ENCODE results near the gene LPAR4. TPM values are rescaled to one million over a fixed set of nuclear protein-coding genes. Genes with fewer than 3 reads are reported as not detected.
"Not testable (repeated sequence)": the region's sequence is repeated elsewhere in the genome, so short reads cannot be mapped to it uniquely, and the experiment has no call there.

LPAR4 gene
- total RNA-seq, 1 donor, result 0.10 TPM

DNA sequence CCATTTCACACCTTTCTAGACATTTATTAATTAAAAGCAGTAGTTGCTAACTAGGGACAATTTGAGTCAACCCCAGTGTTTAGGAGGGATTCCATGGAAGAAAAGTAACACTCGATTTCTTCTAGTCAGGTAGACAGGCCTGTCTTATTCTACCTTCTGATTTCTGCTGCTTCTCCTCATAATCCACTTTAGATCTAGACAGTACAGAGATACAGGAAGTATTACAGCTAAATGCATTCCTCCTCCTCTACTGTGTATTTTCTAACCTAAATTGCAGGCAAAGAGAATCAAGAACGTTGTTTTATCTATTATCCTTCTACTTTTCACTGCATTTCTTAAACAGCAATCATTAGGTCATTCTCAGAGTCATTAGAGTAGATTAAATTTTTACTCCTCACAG lies 52.6 kb downstream of the LPAR4 start:
- no peaks in the 10 kb centered on the region for H3K9me3 ChIP-seq (ENCODE audit: low read depth, low read length)
- no peak overlapping the region for H3K4me3 ChIP-seq (ENCODE audit: low read length)
- H3K27me3 ChIP-seq (ENCODE audit: insufficient read depth, low read length), result no peaks in the 10 kb centered on the region
- H3K4me1 ChIP-seq (ENCODE audit: insufficient read depth, low read length), result no peaks in the 10 kb centered on the region

- Histone ChIP-seq H3K4me3 (ENCODE audit: low read length) (no peak overlapping the region), H3K4me1 (ENCODE audit: insufficient read depth, low read length) (no peaks in the 10 kb centered on the region), H3K9me3 (ENCODE audit: low read depth, low read length) (no peaks in the 10 kb centered on the region), H3K27me3 (ENCODE audit: insufficient read depth, low read length) (no peaks in the 10 kb centered on the region)
Observed at GRCh38 chrX:78800694-78801093, 53.2 kb downstream of the LPAR4 start.

DNA sequence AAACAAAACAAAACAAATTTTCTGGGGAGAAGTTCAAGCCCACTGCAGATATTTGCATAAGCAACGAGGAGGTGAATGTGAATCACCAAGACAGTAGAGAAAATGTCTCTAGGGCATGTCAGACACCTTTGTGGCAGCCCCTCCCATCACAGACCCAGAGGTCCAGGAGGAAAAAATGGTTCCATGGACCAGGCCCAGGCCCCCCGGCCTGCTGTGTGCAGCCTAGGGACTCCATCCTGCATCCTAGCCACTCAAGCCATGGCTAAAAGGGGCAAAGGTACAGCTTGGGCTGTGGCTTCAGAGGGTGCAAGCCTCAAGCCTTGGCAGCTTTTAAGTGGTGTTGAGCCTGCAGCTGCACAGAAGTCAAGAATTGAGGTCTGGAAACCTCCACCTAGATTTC lies 54.0 kb downstream of the LPAR4 start:
- Histone ChIP-seq H3K4me1 (ENCODE audit: insufficient read depth, low read length) (no peaks in the 10 kb centered on the region), H3K27me3 (ENCODE audit: insufficient read depth, low read length) (no peaks in the 10 kb centered on the region), H3K4me3 (ENCODE audit: low read length) (no peak overlapping the region), H3K9me3 (ENCODE audit: low read depth, low read length) (no peaks in the 10 kb centered on the region)

GRCh38 chrX:78802526-78802925 lies 55.0 kb downstream of the LPAR4 start:
- H3K4me1 ChIP-seq (ENCODE audit: insufficient read depth, low read length); H3K9me3 ChIP-seq (ENCODE audit: low read depth, low read length); H3K4me3 ChIP-seq (ENCODE audit: low read length); H3K27me3 ChIP-seq (ENCODE audit: insufficient read depth, low read length): not testable (repeated sequence)

Other genes with a start within 250 kb of the LPAR4 start
- not detected for gene RTL3, start 88.4 kb upstream of the LPAR4 start, total RNA-seq
- 140 TPM for gene P2RY10, start 197.7 kb downstream of the LPAR4 start, total RNA-seq

All from mononuclear cell (primary cell).